GM23338 (cell line): ENCODE measurements around the gene CTRL.
A peak's percentile ranks its signal among the peaks of the same experiment; 100 is the strongest.

ENCODE experiments used
- CREB1 ChIP-seq: fragments of 250-450 bp; sonication (Bioruptor Pico); IDR thresholded peaks from 2 replicates; pipeline ENCODE4 v1.5.0; 2020; ENCODE audit warnings: low read depth, mild to moderate bottlenecking, moderate library complexity
- CTCF ChIP-seq, 2 experiments: fragments of 200-600 bp in 1 of 2; sonication (generic) in 1 of 2; conservative IDR thresholded peaks; 2 replicates each; pipeline versions ENCODE4 v1.5.1 to v1.6.1; 2016 to 2017; ENCODE audit warnings: antibody characterized with exemption in 2 of 2, low read depth in 2 of 2, mild to moderate bottlenecking in 2 of 2, moderate library complexity in 1 of 2
- EZH2 ChIP-seq: fragments of 200-600 bp; sonication (generic); IDR thresholded peaks from one replicate; pipeline ENCODE4 v1.8.0; 2017; ENCODE audit warnings: antibody characterized with exemption, mild to moderate bottlenecking, low read depth; ENCODE audit not compliant: unreplicated experiment
- EZH2phosphoT487 ChIP-seq: fragments of 200-600 bp; sonication (generic); IDR thresholded peaks from one replicate; pipeline ENCODE4 v1.8.1; 2018; ENCODE audit warnings: antibody characterized with exemption; ENCODE audit not compliant: unreplicated experiment
- JUNB ChIP-seq: IDR thresholded peaks from one replicate; pipeline ENCODE4 v1.6.1; 2016; ENCODE audit warnings: antibody characterized with exemption; ENCODE audit not compliant: unreplicated experiment
- POLR2AphosphoS5 ChIP-seq: IDR thresholded peaks from 2 replicates; pipeline ENCODE4 v1.6.1; 2016; ENCODE audit warnings: antibody characterized with exemption, low read depth
- ZNF331 ChIP-seq: fragments of 250-450 bp; sonication (Bioruptor Pico); IDR thresholded peaks from 2 replicates; pipeline ENCODE4 v1.5.0; 2020; ENCODE audit warnings: low read depth, mild to moderate bottlenecking, moderate library complexity
- TF ChIP-seq, protein P1 (sequence below): IDR thresholded peaks from one replicate; pipeline ENCODE4 v1.6.1; 2018; ENCODE audit warnings: antibody characterized with exemption; ENCODE audit not compliant: unreplicated experiment
- TF ChIP-seq, protein P2 (sequence below): IDR thresholded peaks from 2 replicates; pipeline ENCODE4 v1.6.1; 2016; ENCODE audit warnings: antibody characterized with exemption

GRCh38 chr16:67919622-67920221 is 11.9 kb downstream of the CTRL start:
- TF ChIP-seq CTCF (conservative IDR thresholded peaks at IDR 0.05; ENCODE audit: low read depth in 2 of 2) (peak in 1 of 2 experiments; percentile 49; a peak in 2 of 4 replicates), EZH2 (no peak), EZH2phosphoT487 (no peak), POLR2AphosphoS5 (no peak), CREB1 (no peak), JUNB (no peak), ZNF331 (CRISPR knock-in tag) (no peak)
- TF ChIP-seq, protein P1, sequence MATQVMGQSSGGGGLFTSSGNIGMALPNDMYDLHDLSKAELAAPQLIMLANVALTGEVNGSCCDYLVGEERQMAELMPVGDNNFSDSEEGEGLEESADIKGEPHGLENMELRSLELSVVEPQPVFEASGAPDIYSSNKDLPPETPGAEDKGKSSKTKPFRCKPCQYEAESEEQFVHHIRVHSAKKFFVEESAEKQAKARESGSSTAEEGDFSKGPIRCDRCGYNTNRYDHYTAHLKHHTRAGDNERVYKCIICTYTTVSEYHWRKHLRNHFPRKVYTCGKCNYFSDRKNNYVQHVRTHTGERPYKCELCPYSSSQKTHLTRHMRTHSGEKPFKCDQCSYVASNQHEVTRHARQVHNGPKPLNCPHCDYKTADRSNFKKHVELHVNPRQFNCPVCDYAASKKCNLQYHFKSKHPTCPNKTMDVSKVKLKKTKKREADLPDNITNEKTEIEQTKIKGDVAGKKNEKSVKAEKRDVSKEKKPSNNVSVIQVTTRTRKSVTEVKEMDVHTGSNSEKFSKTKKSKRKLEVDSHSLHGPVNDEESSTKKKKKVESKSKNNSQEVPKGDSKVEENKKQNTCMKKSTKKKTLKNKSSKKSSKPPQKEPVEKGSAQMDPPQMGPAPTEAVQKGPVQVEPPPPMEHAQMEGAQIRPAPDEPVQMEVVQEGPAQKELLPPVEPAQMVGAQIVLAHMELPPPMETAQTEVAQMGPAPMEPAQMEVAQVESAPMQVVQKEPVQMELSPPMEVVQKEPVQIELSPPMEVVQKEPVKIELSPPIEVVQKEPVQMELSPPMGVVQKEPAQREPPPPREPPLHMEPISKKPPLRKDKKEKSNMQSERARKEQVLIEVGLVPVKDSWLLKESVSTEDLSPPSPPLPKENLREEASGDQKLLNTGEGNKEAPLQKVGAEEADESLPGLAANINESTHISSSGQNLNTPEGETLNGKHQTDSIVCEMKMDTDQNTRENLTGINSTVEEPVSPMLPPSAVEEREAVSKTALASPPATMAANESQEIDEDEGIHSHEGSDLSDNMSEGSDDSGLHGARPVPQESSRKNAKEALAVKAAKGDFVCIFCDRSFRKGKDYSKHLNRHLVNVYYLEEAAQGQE, result no peak
- TF ChIP-seq, protein P2, sequence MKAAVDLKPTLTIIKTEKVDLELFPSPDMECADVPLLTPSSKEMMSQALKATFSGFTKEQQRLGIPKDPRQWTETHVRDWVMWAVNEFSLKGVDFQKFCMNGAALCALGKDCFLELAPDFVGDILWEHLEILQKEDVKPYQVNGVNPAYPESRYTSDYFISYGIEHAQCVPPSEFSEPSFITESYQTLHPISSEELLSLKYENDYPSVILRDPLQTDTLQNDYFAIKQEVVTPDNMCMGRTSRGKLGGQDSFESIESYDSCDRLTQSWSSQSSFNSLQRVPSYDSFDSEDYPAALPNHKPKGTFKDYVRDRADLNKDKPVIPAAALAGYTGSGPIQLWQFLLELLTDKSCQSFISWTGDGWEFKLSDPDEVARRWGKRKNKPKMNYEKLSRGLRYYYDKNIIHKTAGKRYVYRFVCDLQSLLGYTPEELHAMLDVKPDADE, result no peak
